Fibroblast of mammary gland (primary cell): ENCODE results near the gene SCUBE1.

Source experiments
- DNase-seq: peaks from one replicate; pipeline ENCODE4 v3.0.0-alpha.2; 2010; ENCODE audit warnings: low read depth
- H3K4me3 ChIP-seq: 2 replicates; pipeline ENCODE4 v1.5.1; 2011; ENCODE audit warnings: low read depth, mild to moderate bottlenecking, low read length, moderate library complexity; ENCODE audit not compliant: control insufficient read depth
- CTCF ChIP-seq: conservative IDR thresholded peaks from 2 replicates; pipeline ENCODE4 v1.5.1; 2011; ENCODE audit warnings: low read depth, low read length, inconsistent platforms; ENCODE audit not compliant: control insufficient read depth, insufficient read depth

SCUBE1 gene

GRCh38 chr22:43162412-43163150 is 180.6 kb downstream of the SCUBE1 start:
- no peak overlapping the region for H3K4me3 ChIP-seq
- no peak for DNase-seq
- TF ChIP-seq CTCF: no peak

- no peak for TF ChIP-seq CTCF
- DNase-seq: no peak
- H3K4me3 ChIP-seq: no peak overlapping the region
Observed at GRCh38 chr22:43160497-43161126, 182.6 kb downstream of the SCUBE1 start.

GRCh38 chr22:43159484-43160178 is 183.5 kb downstream of the SCUBE1 start:
- no peak overlapping the region for H3K4me3 ChIP-seq
- TF ChIP-seq CTCF: peak; percentile 25
- DNase-seq: no peak

DNA sequence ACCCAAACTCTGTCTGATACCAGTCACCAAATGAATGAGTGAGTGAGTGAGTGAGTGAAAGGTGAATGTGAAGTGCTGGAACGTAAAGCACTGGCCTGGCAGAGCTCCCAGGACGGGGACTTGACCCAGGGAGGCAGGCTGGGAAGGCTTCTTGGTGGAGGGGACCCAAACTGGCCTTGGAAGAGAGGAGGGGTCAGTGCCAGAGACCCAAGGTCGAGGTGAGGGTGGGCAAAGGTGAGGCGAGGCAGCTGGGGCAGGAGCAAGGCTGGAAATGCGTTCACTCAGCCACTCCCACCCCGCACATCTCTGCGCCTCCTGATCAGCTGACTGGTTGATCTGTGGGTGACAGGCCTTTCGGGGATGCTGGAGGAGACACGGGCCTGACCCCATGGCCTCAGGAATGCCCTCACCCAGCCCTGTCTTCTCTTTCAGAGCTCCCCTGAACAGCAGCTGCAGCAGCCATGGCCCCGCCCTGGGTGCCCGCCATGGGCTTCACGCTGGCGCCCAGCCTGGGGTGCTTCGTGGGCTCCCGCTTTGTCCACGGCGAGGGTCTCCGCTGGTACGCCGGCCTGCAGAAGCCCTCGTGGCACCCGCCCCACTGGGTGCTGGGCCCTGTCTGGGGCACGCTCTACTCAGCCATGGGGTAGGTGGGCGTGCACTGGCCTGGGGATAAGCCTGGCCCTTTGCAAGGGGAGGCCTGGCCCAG is 184.2 kb downstream of the SCUBE1 start:
- no peak overlapping the region for H3K4me3 ChIP-seq
- TF ChIP-seq CTCF: no peak
- no peak for DNase-seq

DNA sequence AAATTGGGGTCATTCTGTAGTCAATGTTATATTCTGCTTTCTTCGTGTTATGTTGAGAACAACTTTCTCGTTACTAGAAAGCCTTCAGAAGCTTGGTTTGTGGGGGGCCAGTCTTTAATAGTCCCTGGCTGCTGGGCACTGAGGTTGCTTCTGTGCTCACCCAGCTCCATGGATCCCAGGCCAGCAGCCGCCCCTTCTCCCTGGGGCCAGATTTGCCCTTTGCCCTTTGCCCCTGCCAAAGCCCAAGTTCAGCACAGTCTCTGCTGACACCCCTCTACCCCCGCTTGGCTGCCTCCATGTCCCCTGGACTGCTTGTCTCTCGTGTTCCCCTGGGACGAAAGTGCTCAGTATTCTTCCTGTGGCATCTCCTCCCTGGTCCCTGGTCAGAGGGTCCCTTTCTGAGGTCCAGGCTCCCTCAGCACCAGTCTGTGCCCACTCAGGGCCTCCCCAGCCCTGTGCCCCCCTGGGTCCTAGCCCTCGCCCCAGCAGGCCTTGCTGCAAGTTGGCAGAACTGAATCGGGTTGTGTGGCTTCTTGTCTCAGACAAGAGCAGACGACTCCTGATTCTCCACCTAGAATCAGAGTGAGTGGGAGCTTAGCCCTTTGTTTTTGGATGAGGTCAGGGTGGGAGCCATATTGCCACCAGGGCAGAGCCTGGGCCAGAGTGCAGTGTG is 185.2 kb downstream of the SCUBE1 start:
- no peak for DNase-seq
- H3K4me3 ChIP-seq: no peak overlapping the region
- TF ChIP-seq CTCF: no peak

DNA sequence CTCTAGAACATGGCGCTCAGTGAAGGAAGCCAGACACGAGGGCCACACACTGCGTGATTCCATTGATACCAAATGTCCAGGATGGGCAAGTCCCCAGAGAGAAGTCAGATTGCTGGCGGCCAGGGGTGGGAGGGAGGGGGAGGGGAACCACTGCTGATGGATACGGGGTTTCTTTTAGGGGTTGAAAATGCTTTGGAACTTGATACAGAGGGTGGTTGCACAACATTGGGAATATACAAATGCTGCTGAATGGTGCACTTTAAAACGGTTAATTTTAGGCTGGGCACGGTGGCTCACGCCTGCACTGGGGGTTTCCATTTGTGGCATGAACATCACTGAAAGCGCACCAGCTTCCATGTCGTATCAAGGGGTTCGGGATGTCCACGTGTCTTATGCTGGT is 186.8 kb downstream of the SCUBE1 start:
- no peak for DNase-seq
- no peak for TF ChIP-seq CTCF
- no peak overlapping the region for H3K4me3 ChIP-seq
